Stromal cell of bone marrow (primary cell): ENCODE measurements around the gene TMEM127.
A peak's percentile ranks its signal among the peaks of the same experiment; 100 is the strongest.
"Not testable (repeated sequence)": the region's sequence is repeated elsewhere in the genome, so short reads cannot be mapped to it uniquely, and the experiment has no call there.

Experiments
- DNase-seq: peaks from one replicate; pipeline ENCODE4 v3.0.0-alpha.2; 2012; ENCODE audit warnings: low read depth

Gene TMEM127

GRCh38 chr2:96264086-96264485, 1.7 kb downstream of the TMEM127 start:
- no peak for DNase-seq

- DNase-seq, result no peak
Observed at GRCh38 chr2:96262306-96262705, 3.5 kb downstream of the TMEM127 start.

DNA sequence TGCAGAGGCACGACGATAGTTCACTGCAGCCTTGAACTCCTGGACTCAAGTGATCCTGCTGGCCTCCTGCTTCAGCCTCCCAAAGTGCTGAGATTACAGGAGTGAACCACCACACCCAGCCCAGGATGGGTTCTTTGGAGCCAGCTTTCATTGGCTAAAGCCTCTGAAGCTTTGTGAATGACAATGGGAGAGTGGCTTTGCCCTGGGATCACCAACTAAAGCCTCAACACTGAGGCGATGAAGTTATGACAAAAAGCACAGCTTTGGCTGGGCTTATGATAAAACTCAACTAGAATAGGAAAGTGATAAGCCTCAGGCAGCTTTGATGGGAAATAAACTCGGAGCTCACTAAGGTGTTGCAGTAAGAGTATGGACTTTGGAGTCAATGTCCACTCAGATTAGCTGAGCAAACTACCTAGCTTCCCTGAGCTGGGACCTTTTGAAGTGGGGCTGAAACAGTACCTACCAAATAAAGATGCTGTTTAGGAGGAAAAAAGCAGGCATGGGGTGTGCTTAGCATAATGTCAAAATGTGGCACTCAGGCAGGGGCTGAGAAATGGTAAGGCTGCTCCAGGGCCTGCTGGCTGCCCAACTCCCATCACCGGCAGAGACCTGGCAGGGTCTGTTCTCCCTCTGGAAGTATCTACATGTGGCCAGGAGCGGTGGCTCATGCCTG, 4.3 kb downstream of the TMEM127 start:
- no peak for DNase-seq

GRCh38 chr2:96260387-96261260, 5.2 kb downstream of the TMEM127 start:
- DNase-seq, result peak; percentile 84

GRCh38 chr2:96259497-96259921, 6.3 kb downstream of the TMEM127 start:
- DNase-seq, result no peak

- no peak for DNase-seq
Observed at GRCh38 chr2:96258166-96259022, 7.4 kb downstream of the TMEM127 start.

DNA sequence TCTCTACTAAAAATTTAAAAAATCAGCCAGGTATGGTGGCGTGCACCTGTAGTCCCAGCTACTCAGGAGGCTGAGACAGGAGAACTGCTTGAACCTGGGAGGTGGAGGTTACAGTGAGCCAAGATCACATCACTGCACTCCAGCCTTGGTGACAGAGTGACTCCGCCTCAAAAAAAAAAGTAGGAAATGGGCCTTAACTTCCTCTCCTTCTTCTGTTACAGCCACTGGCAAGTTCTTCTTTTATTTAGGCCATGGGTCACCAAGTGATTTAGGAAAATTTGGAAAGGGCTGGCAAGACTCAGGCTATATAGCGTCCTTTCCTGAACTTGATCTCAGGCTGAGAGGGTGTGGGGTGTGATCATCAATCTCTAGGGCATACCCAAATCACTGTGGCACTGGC, 8.1 kb downstream of the TMEM127 start:
- not testable (repeated sequence) for DNase-seq

GRCh38 chr2:96256611-96257113, 9.1 kb downstream of the TMEM127 start:
- DNase-seq, result no peak

DNA sequence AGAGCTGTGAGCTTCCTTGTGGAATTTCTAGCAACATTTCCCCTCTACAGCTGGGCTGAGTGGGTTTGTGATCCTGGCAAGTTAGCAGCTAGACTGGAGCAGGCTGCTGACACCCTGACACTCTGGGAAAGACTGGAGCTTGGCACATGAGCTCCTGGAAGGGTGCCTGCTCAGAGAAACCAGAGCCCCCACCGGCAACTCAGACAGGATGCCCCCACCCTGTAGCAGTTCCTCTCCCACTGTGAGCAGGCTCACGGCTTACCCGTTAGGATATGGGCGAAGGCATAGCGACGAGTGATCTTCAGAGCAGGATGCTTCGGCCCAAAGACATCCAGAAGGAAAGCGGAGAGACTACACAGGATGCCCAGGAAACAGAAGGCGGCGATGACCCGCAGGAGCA, 11.2 kb downstream of the TMEM127 start:
- no peak for DNase-seq

GRCh38 chr2:96253006-96253405, 12.8 kb downstream of the TMEM127 start:
- no peak for DNase-seq

DNA sequence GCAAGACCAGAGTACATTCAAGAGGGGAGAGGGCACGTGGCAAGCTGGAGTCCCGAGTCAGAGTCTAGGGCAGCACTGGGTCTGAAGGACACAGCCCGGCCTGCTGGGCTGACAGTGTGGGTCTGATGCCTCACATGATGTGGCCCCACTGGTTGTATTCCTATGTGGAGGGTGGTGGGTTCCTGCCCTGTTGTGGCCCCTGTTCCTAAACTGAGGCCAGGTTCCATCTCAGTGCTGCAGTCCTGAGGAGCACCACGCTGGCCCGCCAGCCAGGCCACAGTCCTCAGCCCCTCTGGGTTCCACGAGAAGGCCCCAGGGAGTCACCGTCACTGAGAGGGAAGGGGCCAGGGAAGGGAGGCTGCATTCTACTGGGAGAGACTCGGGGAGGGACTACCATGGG, 13.3 kb downstream of the TMEM127 start:
- DNase-seq, result no peak

DNA sequence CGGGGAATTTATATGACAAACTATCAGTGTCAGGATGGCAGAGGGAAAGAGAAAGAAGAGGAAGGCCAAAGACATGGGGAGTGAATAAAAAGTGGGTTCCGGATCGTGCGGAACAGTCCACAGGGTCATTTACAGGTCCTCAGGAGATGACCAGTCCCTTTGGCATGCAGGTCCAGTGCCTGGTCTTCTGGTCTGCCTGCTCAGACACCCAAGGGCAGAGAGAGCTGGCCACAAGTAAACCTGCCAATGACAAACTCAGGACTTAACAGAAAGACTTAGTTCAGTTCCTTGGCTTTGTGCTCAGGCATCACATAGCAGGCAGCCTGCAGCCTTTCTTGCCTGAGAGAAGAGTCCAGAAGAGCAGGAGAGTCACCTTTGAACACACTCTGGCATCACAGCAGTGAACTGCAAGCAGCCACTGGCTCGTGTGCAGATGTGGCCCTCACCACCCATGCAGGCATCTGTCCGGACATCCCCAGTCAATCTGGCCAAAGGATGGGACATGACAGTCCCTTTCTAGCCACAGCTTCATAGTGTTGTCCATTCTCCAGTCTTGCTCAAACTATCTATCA, 14.0 kb downstream of the TMEM127 start:
- peak; percentile 96 for DNase-seq

- DNase-seq, result no peak
Observed at GRCh38 chr2:96250188-96250587, 15.6 kb downstream of the TMEM127 start.

GRCh38 chr2:96249654-96250053, 16.1 kb downstream of the TMEM127 start:
- DNase-seq, result no peak

DNA sequence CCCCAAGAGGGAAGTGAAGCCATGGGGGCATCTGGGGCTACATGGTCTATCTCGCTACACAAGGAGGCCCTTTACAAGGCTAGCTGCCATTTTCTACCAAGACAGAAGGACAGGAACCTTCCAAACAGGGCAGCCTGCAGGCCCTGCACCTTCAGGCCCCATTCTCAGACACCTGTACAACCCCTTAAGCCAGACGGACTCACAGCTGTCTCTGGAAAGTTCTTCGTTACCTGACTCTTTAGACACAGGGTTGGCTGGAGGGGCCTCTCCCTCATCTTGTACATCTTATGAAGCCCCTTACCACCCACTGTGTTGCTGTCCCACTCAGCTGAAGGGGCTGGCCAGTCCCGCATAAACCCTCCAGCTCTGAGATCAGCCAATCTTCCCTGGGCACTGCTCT, 17.2 kb downstream of the TMEM127 start:
- DNase-seq, result no peak

DNA sequence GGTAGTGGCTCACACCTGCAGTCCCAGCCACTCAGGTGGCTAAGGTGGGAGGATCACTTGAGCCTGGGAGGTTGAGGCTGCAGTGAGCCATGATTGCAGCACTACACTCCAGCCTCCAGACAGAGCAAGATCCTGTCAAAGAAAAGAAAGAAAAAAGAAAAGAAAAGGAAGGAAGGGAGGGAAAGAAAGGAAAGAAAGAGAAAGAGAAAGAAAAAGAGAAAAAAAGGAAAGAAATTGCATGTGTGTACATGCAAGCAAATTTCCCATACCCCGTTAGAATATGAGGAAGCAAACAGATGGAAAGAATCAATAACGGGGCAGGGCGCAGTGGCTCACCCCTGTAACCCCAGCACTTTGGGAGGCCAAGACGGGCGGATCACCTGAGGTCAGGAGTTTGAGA, 17.9 kb downstream of the TMEM127 start:
- no peak for DNase-seq

DNA sequence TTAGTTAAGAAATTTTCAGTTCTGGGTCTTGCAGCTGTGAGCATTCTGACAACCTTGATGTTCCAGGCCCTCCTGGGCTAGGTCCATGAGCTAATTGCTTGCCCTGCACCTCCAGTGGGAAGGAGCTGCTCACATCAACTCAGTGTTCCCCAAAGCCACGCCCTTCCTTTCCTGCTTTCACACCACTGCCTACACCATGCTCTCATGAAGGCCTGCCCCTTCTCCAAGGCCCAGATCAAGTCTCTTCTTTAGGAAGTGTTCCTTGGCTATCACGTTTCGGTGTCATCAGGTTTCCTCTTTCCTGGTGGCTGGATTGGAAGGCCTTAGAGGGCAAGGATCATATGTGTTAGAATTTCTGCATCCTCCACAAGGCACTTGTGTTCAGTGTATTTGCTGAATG, 18.8 kb downstream of the TMEM127 start:
- DNase-seq, result no peak

DNA sequence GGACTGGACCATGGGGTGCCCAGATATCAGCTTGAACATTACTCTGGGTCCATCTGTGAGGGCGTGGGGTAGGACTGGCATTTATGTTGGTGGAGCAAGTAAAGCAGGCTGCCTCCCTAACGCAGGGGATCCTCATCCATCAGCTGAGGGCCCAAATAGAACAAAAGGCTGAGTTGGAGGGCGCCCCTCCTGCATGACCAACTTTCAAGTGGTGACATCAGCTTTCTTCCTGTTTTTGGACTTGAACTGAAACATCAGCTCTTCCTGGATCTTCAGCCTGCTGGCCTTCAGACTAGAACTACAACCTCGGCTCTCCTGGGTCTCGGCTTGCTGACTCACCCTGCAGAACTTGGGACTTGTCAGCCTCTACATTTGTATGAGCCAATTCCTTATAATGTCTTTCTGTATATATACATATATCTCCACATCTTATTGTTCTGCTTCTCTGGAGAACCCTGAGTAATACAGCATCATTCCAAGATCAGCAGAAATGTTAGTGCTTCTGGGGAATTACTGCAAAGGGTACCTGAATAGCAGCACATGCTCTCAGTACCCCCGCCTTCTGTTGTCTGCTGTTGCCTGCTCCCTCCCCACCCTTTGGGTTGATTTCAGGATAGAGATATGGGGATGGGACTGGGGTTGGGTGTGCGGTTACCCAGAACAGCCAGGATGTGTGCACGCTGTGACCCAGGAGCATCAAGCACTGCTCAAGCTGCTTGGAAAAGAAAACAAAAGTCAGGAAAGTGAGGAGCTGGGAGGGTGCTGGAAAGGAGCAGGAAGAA, 20.0 kb downstream of the TMEM127 start:
- DNase-seq, result no peak

DNA sequence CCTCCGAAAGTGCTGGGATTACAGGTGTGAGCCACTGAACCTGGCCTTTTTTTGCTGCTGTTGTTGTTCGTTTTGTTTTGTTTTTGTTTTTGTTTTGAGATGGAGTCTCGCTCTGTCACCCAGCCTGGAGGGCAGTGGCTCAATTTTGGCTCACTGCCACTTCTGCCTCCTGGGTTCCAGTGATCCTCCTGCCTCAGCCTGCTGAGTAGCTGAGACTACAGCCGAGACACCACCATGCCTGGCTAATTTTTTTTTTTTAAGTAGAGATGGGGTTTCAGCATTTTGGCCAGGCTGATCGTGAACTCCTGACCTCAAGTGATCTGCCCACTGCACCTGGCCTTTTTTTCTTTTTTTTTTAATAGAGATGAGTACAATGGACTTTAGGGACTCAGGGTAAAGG, 22.0 kb downstream of the TMEM127 start:
- DNase-seq, result no peak

DNA sequence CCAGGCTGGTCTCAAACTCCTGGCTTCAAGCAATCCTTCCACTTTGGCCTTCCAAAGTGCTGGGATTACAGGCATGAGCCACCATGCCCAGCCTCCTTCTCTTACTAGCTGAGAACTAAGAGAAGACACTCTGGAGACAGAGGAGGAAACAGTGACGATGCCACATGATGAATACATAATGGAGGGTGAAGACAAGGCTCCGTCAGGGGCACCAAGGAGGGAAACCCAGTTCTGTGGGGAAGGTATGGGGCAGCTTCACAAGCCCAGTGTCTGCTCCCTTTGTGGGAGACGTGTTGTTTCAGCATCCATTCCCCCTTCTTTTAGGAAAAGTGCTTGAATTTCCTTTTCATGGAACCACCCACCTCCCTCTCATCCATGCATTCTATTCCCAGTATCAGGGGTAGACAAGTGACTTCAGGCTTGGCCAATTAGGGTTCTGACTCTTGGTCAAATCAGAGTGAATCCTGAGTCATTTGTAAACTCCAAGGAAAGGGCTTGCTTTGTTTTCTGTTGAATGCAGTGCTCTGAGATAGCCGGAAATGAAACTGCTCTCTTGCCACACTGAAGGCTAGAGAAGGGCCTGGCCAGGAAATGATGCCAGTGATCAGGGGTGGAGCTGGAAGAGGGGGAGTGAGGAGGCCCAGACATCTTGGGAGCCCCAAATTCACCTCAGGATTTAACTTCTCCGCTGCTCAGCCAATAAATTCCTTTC, 23.7 kb downstream of the TMEM127 start:
- peak; percentile 63 for DNase-seq

DNA sequence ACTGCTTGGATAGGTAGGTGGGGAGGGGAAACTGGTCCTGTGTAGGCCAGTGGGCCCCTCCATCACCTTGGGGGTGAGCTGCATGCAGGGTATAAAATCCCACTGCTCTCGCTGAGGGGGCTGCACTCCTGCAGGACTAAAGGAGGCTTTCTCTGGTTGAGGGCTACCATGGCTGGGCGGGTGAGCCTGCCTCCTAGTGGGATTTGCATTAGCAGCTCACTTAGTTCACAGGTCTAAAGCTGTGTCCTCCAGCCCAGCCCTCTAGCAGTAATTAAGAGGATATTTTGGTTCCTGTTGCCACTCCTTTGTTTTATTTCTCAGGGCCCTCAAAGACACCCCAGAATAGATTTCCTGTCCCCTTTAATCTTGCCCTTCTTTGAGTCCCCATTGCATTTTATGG, 24.6 kb downstream of the TMEM127 start:
- no peak for DNase-seq
